Liver (tissue), 9 donors: Measurements from ENCODE around the gene SDE2. TPM values are rescaled to one million over a fixed set of nuclear protein-coding genes. Genes with fewer than 3 reads are reported as not detected.

Experiments used
- DNase-seq: peaks from one replicate; pipeline ENCODE4 v3.0.0-alpha.2; 2017; ENCODE audit warnings: low spot score
- H3K27ac ChIP-seq, 2 donors: one replicate each; pipeline ENCODE4 v1.7.0; 2013; ENCODE audit warnings: inconsistent platforms in 2 of 2, low read length in 2 of 2, control low read depth in 1 of 2, low read depth in 1 of 2, mild to moderate bottlenecking in 1 of 2
- H3K27me3 ChIP-seq, 4 donors: one replicate each; pipeline versions ENCODE4 v1.6.1 to v1.7.0; 2013; ENCODE audit warnings: low read length in 3 of 4, inconsistent platforms in 1 of 4, mild to moderate bottlenecking in 1 of 4, moderate library complexity in 1 of 4; ENCODE audit not compliant: control insufficient read depth in 4 of 4, insufficient read depth in 4 of 4
- H3K36me3 ChIP-seq, 4 donors: one replicate each; pipeline versions ENCODE4 v1.6.1 to v1.7.0; 2013; ENCODE audit warnings: low read length in 3 of 4, mild to moderate bottlenecking in 3 of 4, low read depth in 1 of 4, moderate library complexity in 1 of 4; ENCODE audit not compliant: control insufficient read depth in 4 of 4, insufficient read depth in 3 of 4
- H3K4me1 ChIP-seq, 4 donors: one replicate each; pipeline versions ENCODE4 v1.6.1 to v1.7.0; 2013; ENCODE audit warnings: low read length in 3 of 4, mild to moderate bottlenecking in 3 of 4, moderate library complexity in 1 of 4; ENCODE audit not compliant: control insufficient read depth in 4 of 4, insufficient read depth in 4 of 4
- H3K4me3 ChIP-seq, 3 donors: one replicate each; pipeline versions ENCODE4 v1.6.1 to v1.7.0; 2013; ENCODE audit warnings: low read length in 3 of 3, control low read depth in 1 of 3, low read depth in 1 of 3, mild to moderate bottlenecking in 1 of 3
- H3K9ac ChIP-seq, 2 donors: one replicate each; pipeline ENCODE4 v1.7.0; 2013; ENCODE audit warnings: low read length in 2 of 2, mild to moderate bottlenecking in 2 of 2, moderate library complexity in 2 of 2, control low read depth in 1 of 2, low read depth in 1 of 2
- H3K9me3 ChIP-seq, 4 donors: one replicate each; pipeline versions ENCODE4 v1.6.1 to v1.7.0; 2013; ENCODE audit warnings: low read length in 3 of 4; ENCODE audit not compliant: control insufficient read depth in 4 of 4
- EGR1 ChIP-seq, 2 donors: IDR thresholded peaks; 2 replicates each; pipeline ENCODE4 v1.6.1; 2016 to 2018; ENCODE audit warnings: antibody characterized with exemption in 2 of 2, low read depth in 2 of 2
- FOXA1 ChIP-seq: IDR thresholded peaks from 2 replicates; pipeline ENCODE4 v1.6.1; 2016; ENCODE audit warnings: antibody characterized with exemption
- FOXA2 ChIP-seq: IDR thresholded peaks from 2 replicates; pipeline ENCODE4 v1.6.1; 2016; ENCODE audit warnings: antibody characterized with exemption
- GABPA ChIP-seq, 2 donors: IDR thresholded peaks in 1 of 2; conservative IDR thresholded peaks in 1 of 2; 2 replicates each; pipeline ENCODE4 v1.6.1; 2016; ENCODE audit warnings: antibody characterized with exemption in 2 of 2, mild to moderate bottlenecking in 1 of 2, moderate library complexity in 1 of 2
- HNF4A ChIP-seq, 2 donors: conservative IDR thresholded peaks; 2 replicates each; pipeline ENCODE4 v1.6.1; 2016; ENCODE audit warnings: antibody characterized with exemption in 2 of 2, mild to moderate bottlenecking in 2 of 2
- HNF4G ChIP-seq: IDR thresholded peaks from 2 replicates; pipeline ENCODE4 v1.6.1; 2016; ENCODE audit warnings: antibody characterized with exemption
- JUND ChIP-seq, 2 donors: IDR thresholded peaks; 2 replicates each; pipeline ENCODE4 v1.6.1; 2016; ENCODE audit warnings: antibody characterized with exemption in 2 of 2
- NR2F2 ChIP-seq: IDR thresholded peaks from 2 replicates; pipeline ENCODE4 v1.6.1; 2016; ENCODE audit warnings: antibody characterized with exemption
- RAD21 ChIP-seq, 2 donors: IDR thresholded peaks; 2 replicates each; pipeline ENCODE4 v1.6.1; 2016; ENCODE audit warnings: antibody characterized with exemption in 2 of 2, mild to moderate bottlenecking in 2 of 2
- SP1 ChIP-seq: IDR thresholded peaks from 2 replicates; pipeline ENCODE4 v1.6.1; 2018; ENCODE audit warnings: antibody characterized with exemption, mild to moderate bottlenecking
- YY1 ChIP-seq: IDR thresholded peaks from 2 replicates; pipeline ENCODE4 v1.6.1; 2016; ENCODE audit warnings: antibody characterized with exemption, mild to moderate bottlenecking
- WGBS: extraction: QIAGEN DNeasy Blood & Tissue Kit; methylation state at CpG from one replicate; pipeline ENCODE4 v1.1.7; 2013; 5-methylcytosine and 5-hydroxymethylcytosine counted together
- polyA plus RNA-seq, 2 donors: library from polyadenylated mRNA; stranded (reverse) in 1 of 2; unstranded in 1 of 2; fragments of 200-250 nt in 1 of 2; fragments of >200 nt in 1 of 2; fragmentation: Nextera tagmentation in 1 of 2; extraction: Ambion mirVana in 1 of 2; gene quantifications; one replicate each; pipeline versions ENCODE4 v1.2.1 to v1.2.3, GENCODE V29; 2013 to 2015
- total RNA-seq, 2 donors: library from RNA; depleted of rRNA; stranded (reverse); fragments of >200 nt; gene quantifications; one replicate each; pipeline ENCODE4 v1.2.3, GENCODE V29; 2014
- TF ChIP-seq, protein P1 (sequence below): IDR thresholded peaks from 2 replicates; pipeline ENCODE4 v1.6.1; 2016; ENCODE audit warnings: antibody characterized with exemption, mild to moderate bottlenecking
- TF ChIP-seq, protein P2 (sequence below): IDR thresholded peaks from 2 replicates; pipeline ENCODE4 v1.6.1; 2016; ENCODE audit warnings: antibody characterized with exemption
- donor health status: healthy.
- donor health status: healthy.
- donor health status: healthy.
- donor health status: healthy.
- donor health status: healthy.

Gene SDE2
- total and polyA plus RNA-seq, 4 donors, result 4.7 to 53.7 (median 11.0) TPM

DNA sequence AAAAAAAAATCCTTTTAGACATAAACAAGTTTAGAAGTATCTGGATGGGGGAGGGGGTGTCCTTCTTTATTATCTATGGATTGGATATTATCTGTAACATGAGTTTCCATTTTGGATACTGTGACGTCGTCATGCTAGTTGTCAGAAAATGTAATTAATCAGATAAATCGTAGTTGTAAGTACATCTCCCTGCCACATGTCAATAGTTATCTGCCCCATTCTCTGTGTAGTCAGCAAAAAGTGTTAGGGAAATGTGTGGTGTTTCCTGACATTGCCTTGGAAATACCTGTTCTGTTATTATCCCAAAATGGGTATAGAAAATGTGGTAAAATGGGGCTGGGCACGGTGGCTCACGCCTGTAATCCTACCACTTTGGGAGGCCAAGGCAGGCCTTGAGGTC, 24.6 kb upstream of the SDE2 start:
- TF ChIP-seq HNF4A (conservative IDR thresholded peaks at IDR 0.05) (no peak), GABPA (IDR thresholded peaks at IDR 0.05 in 1 of 2, conservative IDR thresholded peaks at IDR 0.05 in 1 of 2) (no peak), FOXA2 (no peak), EGR1 (IDR thresholded peaks at IDR 0.05; ENCODE audit: low read depth in 2 of 2) (no peak), HNF4G (no peak), JUND (IDR thresholded peaks at IDR 0.05) (no peak), YY1 (no peak), RAD21 (IDR thresholded peaks at IDR 0.05) (no peak), SP1 (no peak)
- TF ChIP-seq, protein P1, sequence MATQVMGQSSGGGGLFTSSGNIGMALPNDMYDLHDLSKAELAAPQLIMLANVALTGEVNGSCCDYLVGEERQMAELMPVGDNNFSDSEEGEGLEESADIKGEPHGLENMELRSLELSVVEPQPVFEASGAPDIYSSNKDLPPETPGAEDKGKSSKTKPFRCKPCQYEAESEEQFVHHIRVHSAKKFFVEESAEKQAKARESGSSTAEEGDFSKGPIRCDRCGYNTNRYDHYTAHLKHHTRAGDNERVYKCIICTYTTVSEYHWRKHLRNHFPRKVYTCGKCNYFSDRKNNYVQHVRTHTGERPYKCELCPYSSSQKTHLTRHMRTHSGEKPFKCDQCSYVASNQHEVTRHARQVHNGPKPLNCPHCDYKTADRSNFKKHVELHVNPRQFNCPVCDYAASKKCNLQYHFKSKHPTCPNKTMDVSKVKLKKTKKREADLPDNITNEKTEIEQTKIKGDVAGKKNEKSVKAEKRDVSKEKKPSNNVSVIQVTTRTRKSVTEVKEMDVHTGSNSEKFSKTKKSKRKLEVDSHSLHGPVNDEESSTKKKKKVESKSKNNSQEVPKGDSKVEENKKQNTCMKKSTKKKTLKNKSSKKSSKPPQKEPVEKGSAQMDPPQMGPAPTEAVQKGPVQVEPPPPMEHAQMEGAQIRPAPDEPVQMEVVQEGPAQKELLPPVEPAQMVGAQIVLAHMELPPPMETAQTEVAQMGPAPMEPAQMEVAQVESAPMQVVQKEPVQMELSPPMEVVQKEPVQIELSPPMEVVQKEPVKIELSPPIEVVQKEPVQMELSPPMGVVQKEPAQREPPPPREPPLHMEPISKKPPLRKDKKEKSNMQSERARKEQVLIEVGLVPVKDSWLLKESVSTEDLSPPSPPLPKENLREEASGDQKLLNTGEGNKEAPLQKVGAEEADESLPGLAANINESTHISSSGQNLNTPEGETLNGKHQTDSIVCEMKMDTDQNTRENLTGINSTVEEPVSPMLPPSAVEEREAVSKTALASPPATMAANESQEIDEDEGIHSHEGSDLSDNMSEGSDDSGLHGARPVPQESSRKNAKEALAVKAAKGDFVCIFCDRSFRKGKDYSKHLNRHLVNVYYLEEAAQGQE, result no peak
- TF ChIP-seq, protein P2, sequence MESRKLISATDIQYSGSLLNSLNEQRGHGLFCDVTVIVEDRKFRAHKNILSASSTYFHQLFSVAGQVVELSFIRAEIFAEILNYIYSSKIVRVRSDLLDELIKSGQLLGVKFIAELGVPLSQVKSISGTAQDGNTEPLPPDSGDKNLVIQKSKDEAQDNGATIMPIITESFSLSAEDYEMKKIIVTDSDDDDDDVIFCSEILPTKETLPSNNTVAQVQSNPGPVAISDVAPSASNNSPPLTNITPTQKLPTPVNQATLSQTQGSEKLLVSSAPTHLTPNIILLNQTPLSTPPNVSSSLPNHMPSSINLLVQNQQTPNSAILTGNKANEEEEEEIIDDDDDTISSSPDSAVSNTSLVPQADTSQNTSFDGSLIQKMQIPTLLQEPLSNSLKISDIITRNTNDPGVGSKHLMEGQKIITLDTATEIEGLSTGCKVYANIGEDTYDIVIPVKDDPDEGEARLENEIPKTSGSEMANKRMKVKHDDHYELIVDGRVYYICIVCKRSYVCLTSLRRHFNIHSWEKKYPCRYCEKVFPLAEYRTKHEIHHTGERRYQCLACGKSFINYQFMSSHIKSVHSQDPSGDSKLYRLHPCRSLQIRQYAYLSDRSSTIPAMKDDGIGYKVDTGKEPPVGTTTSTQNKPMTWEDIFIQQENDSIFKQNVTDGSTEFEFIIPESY, result no peak
- DNase-seq, result no peak
- 90% methylated on average over 5 of the region's 5 CpGs for WGBS
- Histone ChIP-seq H3K4me3 (no peak overlapping the region), H3K9me3 (no peaks in the 10 kb centered on the region), H3K4me1 (peaks cover under 1 to 5% (median 3%) of the 10 kb centered on the region in 4 donors), H3K36me3 (peaks cover 0 to 1% (median 0%) of the 10 kb centered on the region in 4 donors), H3K27ac (no peak overlapping the region), H3K9ac (no peak overlapping the region), H3K27me3 (no peaks in the 10 kb centered on the region)

DNA sequence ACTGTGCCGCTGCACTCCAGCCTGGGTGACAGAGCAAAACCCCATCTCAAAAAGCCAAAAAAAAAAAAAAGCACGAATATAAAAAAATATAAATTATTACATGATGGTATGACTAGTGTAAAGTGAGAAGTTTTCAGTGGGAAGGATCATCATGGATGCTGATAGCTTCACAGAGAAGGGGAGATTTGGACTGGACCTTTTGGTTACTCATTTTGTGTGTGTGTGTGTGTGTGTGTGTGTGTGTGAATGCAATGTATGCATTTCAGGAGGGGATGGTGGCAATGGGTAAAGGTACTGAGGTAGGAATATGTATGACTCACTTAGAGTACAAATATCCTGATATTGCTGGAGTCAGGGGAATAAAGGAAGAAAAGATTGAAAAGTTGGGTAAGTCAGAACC, 22.7 kb upstream of the SDE2 start:
- H3K4me1 ChIP-seq, result no peaks in the 10 kb centered on the region
- no peak overlapping the region for H3K4me3 ChIP-seq
- TF ChIP-seq, protein P2, result no peak
- TF ChIP-seq GABPA (IDR thresholded peaks at IDR 0.05 in 1 of 2, conservative IDR thresholded peaks at IDR 0.05 in 1 of 2) (no peak), FOXA1 (no peak), EGR1 (IDR thresholded peaks at IDR 0.05; ENCODE audit: low read depth in 2 of 2) (no peak), FOXA2 (no peak), NR2F2 (no peak)
- 45% methylated on average over 2 of the region's 2 CpGs for WGBS
- H3K36me3 ChIP-seq, result no peaks in the 10 kb centered on the region
- no peaks in the 10 kb centered on the region for H3K27me3 ChIP-seq
- H3K27ac ChIP-seq, result no peak overlapping the region
- H3K9me3 ChIP-seq, result no peaks in the 10 kb centered on the region
- DNase-seq, result no peak
- H3K9ac ChIP-seq, result no peak overlapping the region
